SU-DHL-6 (cell line): ENCODE measurements around the gene BMP7.

Source experiments
- H2AFZ ChIP-seq: fragments of 200-600 bp; sonication (generic); 2 replicates; pipeline ENCODE4 v1.6.1; 2014; ENCODE audit warnings: low read depth, mild to moderate bottlenecking, moderate library complexity, mixed read lengths, antibody characterized with exemption, low read length; ENCODE audit not compliant: severe bottlenecking
- H3F3A ChIP-seq: fragments of 200-600 bp; shearing (Covaris generic); 2 replicates; pipeline ENCODE4 v1.6.0; 2016; ENCODE audit warnings: antibody characterized with exemption, mild to moderate bottlenecking; ENCODE audit not compliant: insufficient read depth
- H3K27ac ChIP-seq: fragments of 200-600 bp; sonication (generic); 2 replicates; pipeline ENCODE4 v1.5.1; 2016; ENCODE audit warnings: low read depth, mild to moderate bottlenecking, low read length, moderate library complexity, mixed read lengths
- H3K27me3 ChIP-seq: fragments of 200-600 bp; sonication (generic), shearing (Covaris generic); 2 replicates; pipeline ENCODE4 v1.6.0; 2014; ENCODE audit warnings: mild to moderate bottlenecking, low read length
- H3K36me3 ChIP-seq: fragments of 200-600 bp; sonication (generic); 2 replicates; pipeline ENCODE4 v1.6.1; 2014; ENCODE audit warnings: mild to moderate bottlenecking, low read length, mixed read lengths
- H3K4me2 ChIP-seq: fragments of 300-600, 200-600 bp; shearing (Covaris generic), sonication (generic); 2 replicates; pipeline ENCODE4 v1.6.0; 2014; ENCODE audit warnings: low read length, low read depth, mild to moderate bottlenecking; ENCODE audit not compliant: poor library complexity, severe bottlenecking
- H3K4me3 ChIP-seq: fragments of 200-600 bp; sonication (generic); 2 replicates; pipeline ENCODE4 v1.5.1; 2014; ENCODE audit warnings: antibody characterized with exemption, low read length, mild to moderate bottlenecking, mixed read lengths; ENCODE audit not compliant: insufficient read depth, poor library complexity, severe bottlenecking
- H3K79me2 ChIP-seq: fragments of 200-600 bp; sonication (generic); 2 replicates; pipeline ENCODE4 v1.6.1; 2014; ENCODE audit warnings: mild to moderate bottlenecking, low read length, moderate library complexity; ENCODE audit not compliant: insufficient read depth
- H3K9ac ChIP-seq: fragments of 200-600 bp; sonication (generic); 2 replicates; pipeline ENCODE4 v1.7.0; 2014; ENCODE audit warnings: mild to moderate bottlenecking, low read length
- H3K9me2 ChIP-seq: fragments of 200-600 bp; sonication (generic); replicated peaks from 2 replicates; pipeline ENCODE4 v1.6.1; 2014; ENCODE audit warnings: low read length; ENCODE audit not compliant: insufficient read depth
- H3K9me3 ChIP-seq: fragments of 200-600 bp; sonication (generic); 2 replicates; pipeline ENCODE4 v1.6.1; 2014; ENCODE audit warnings: low read length, mixed read lengths; ENCODE audit not compliant: insufficient read depth
- H4K20me1 ChIP-seq: fragments of 200-600 bp; sonication (generic); 2 replicates; pipeline ENCODE4 v1.6.1; 2014; ENCODE audit warnings: low read depth, mild to moderate bottlenecking, antibody characterized with exemption, low read length, moderate library complexity, mixed read lengths
- CTCF ChIP-seq: fragments of 200-600 bp; sonication (generic); IDR thresholded peaks from one replicate; pipeline ENCODE4 v1.5.1; 2017; ENCODE audit warnings: antibody characterized with exemption, mild to moderate bottlenecking, low read length, moderate library complexity; ENCODE audit not compliant: insufficient read depth, poor library complexity, severe bottlenecking
- EZH2phosphoT487 ChIP-seq: fragments of 200-600 bp; sonication (generic), shearing (Covaris generic); conservative IDR thresholded peaks from 2 replicates; pipeline ENCODE4 v1.6.1; 2018; ENCODE audit warnings: mild to moderate bottlenecking, antibody characterized with exemption, low read length, moderate library complexity, mixed read lengths

BMP7 gene

GRCh38 chr20:57276221-57276620, 9.8 kb upstream of the BMP7 start:
- no peak overlapping the region for H3K27ac ChIP-seq
- H3K9ac ChIP-seq, result no peak overlapping the region
- no peaks in the 10 kb centered on the region for H3K79me2 ChIP-seq
- H3K4me2 ChIP-seq, result no peak overlapping the region
- TF ChIP-seq CTCF, result no peak
- no peak for TF ChIP-seq EZH2phosphoT487
- no peak overlapping the region for H3K4me3 ChIP-seq
- H3K27me3 ChIP-seq, result no peaks in the 10 kb centered on the region
- no peaks in the 10 kb centered on the region for H3K9me3 ChIP-seq
- no peaks in the 10 kb centered on the region for H3K36me3 ChIP-seq
- H3F3A ChIP-seq, result peaks cover 11% of the 10 kb centered on the region
- no peak overlapping the region for H2AFZ ChIP-seq
- H3K9me2 ChIP-seq, result no peaks in the 10 kb centered on the region
- H4K20me1 ChIP-seq, result no peaks in the 10 kb centered on the region

- Histone ChIP-seq H3K9ac (no peak overlapping the region), H3K4me2 (no peak overlapping the region), H3K27me3 (no peaks in the 10 kb centered on the region), H3K27ac (no peak overlapping the region), H4K20me1 (no peaks in the 10 kb centered on the region), H3K9me3 (no peaks in the 10 kb centered on the region), H3K36me3 (no peaks in the 10 kb centered on the region), H2AFZ (no peak overlapping the region), H3K4me3 (no peak overlapping the region), H3K79me2 (no peaks in the 10 kb centered on the region), H3K9me2 (no peaks in the 10 kb centered on the region), H3F3A (peaks cover 10% of the 10 kb centered on the region)
- TF ChIP-seq EZH2phosphoT487 (no peak), CTCF (no peak)
Observed at GRCh38 chr20:57275813-57276212, 9.4 kb upstream of the BMP7 start.

GRCh38 chr20:57275334-57275733, 8.9 kb upstream of the BMP7 start:
- Histone ChIP-seq H3F3A (peaks cover 6% of the 10 kb centered on the region; the same call in 1 of the 2 replicates), H3K9ac (no peak overlapping the region), H2AFZ (no peak overlapping the region), H3K4me3 (no peak overlapping the region), H3K27ac (no peak overlapping the region), H3K36me3 (no peaks in the 10 kb centered on the region), H3K79me2 (no peaks in the 10 kb centered on the region), H4K20me1 (no peaks in the 10 kb centered on the region), H3K9me3 (no peaks in the 10 kb centered on the region), H3K27me3 (no peaks in the 10 kb centered on the region), H3K9me2 (no peaks in the 10 kb centered on the region), H3K4me2 (no peak overlapping the region)
- no peak for TF ChIP-seq CTCF
- no peak for TF ChIP-seq EZH2phosphoT487
